SK-N-SH treated with all-trans-retinoic acid at 6 μM for 48 hours (cell line): ENCODE measurements around the gene SYCN.

Experiments used
- ATAC-seq: fragments of 200-7000 bp; cut with Tn5 transposase; 3 replicates; pipeline ENCODE4 v1.9.1; 2020; ENCODE audit warnings: mild to moderate bottlenecking, moderate library complexity
- BACH2 ChIP-seq: fragments of 250-450 bp; sonication (Bioruptor Pico); IDR thresholded peaks from 2 replicates; pipeline ENCODE4 v1.9.0; 2021; ENCODE audit warnings: mild to moderate bottlenecking, borderline replicate concordance
- CREB5 ChIP-seq: fragments of 250-450 bp; sonication (Bioruptor Pico); IDR thresholded peaks from 2 replicates; pipeline ENCODE4 v1.5.1; 2020; ENCODE audit warnings: low read depth, mild to moderate bottlenecking, moderate library complexity
- ESRRG ChIP-seq: fragments of 250-450 bp; sonication (Bioruptor Pico); IDR thresholded peaks from 2 replicates; pipeline ENCODE4 v1.6.1; 2021; ENCODE audit warnings: mild to moderate bottlenecking
- GLIS3 ChIP-seq: fragments of 250-450 bp; sonication (Bioruptor Pico); IDR thresholded peaks from 2 replicates; pipeline ENCODE4 v1.5.0; 2020; ENCODE audit warnings: mild to moderate bottlenecking, moderate library complexity
- OSR1 ChIP-seq: fragments of 250-450 bp; sonication (Bioruptor Pico); IDR thresholded peaks from 2 replicates; pipeline ENCODE4 v1.8.0; 2022; ENCODE audit warnings: moderate library complexity, mild to moderate bottlenecking, inconsistent platforms
- RARB ChIP-seq: fragments of 250-450 bp; sonication (Bioruptor Pico); IDR thresholded peaks from 2 replicates; pipeline ENCODE4 v1.8.0; 2021; ENCODE audit warnings: mild to moderate bottlenecking, moderate library complexity
- SNAI2 ChIP-seq: fragments of 250-450 bp; sonication (Bioruptor Pico); IDR thresholded peaks from 2 replicates; pipeline ENCODE4 v1.5.0; 2020; ENCODE audit warnings: mild to moderate bottlenecking, moderate library complexity
- TCF4 ChIP-seq: fragments of 250-450 bp; sonication (Bioruptor Pico); IDR thresholded peaks from 2 replicates; pipeline ENCODE4 v1.8.0; 2021; ENCODE audit warnings: mild to moderate bottlenecking, moderate library complexity, borderline replicate concordance
- ZC3H10 ChIP-seq: fragments of 250-450 bp; sonication (Bioruptor Pico); IDR thresholded peaks from 2 replicates; pipeline ENCODE4 v1.5.1; 2021; ENCODE audit warnings: mild to moderate bottlenecking, moderate library complexity
- ZFP3 ChIP-seq: fragments of 250-450 bp; sonication (Bioruptor Pico); IDR thresholded peaks from 2 replicates; pipeline ENCODE4 v1.5.0; 2020; ENCODE audit warnings: mild to moderate bottlenecking, moderate library complexity
- ZFP30 ChIP-seq: fragments of 450-650 bp; formaldehyde crosslinking; IDR thresholded peaks from 2 replicates; pipeline ENCODE4 v1.5.0; 2022; ENCODE audit warnings: mild to moderate bottlenecking, moderate library complexity
- TF ChIP-seq, protein P1 (sequence below): fragments of 250-450 bp; sonication (Bioruptor Pico); IDR thresholded peaks from 2 replicates; pipeline ENCODE4 v1.5.1; 2021; ENCODE audit warnings: mild to moderate bottlenecking, moderate library complexity
- TF ChIP-seq, protein P2 (sequence below): fragments of 250-450 bp; sonication (Bioruptor Pico); IDR thresholded peaks from 2 replicates; pipeline ENCODE4 v1.5.0; 2020; ENCODE audit warnings: mild to moderate bottlenecking, moderate library complexity
- TF ChIP-seq, protein P3 (sequence below): fragments of 250-450 bp; sonication (Bioruptor Pico); IDR thresholded peaks from 2 replicates; pipeline ENCODE4 v1.8.0; 2020; ENCODE audit warnings: mild to moderate bottlenecking, moderate library complexity, borderline replicate concordance

The SYCN gene

DNA sequence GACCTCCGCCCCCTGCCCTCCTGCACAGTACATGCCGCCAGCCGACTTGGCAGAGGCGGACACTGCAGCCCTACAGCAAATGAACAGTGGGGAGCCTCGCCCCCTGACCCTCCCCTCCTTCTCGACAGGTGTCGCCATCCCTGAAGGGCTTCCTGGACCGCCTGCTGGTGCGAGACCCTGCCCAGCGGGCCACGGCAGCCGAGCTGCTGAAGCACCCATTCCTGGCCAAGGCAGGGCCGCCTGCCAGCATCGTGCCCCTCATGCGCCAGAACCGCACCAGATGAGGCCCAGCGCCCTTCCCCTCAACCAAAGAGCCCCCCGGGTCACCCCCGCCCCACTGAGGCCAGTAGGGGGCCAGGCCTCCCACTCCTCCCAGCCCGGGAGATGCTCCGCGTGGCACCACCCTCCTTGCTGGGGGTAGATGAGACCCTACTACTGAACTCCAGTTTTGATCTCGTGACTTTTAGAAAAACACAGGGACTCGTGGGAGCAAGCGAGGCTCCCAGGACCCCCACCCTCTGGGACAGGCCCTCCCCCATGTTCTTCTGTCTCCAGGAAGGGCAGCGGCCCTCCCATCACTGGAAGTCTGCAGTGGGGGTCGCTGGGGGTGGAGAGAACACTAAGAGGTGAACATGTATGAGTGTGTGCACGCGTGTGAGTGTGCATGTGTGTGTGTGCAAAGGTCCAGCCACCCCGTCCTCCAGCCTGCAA lies 25.6 kb downstream of the SYCN start:
- ATAC-seq = no peak
- TF ChIP-seq RARB (CRISPR knock-in tag) (no peak), ZFP3 (CRISPR knock-in tag) (no peak), ESRRG (CRISPR knock-in tag) (no peak), ZC3H10 (no peak), OSR1 (no peak), SNAI2 (CRISPR knock-in tag) (no peak), TCF4 (CRISPR knock-in tag) (no peak), GLIS3 (CRISPR knock-in tag) (no peak)
- TF ChIP-seq, protein P1, sequence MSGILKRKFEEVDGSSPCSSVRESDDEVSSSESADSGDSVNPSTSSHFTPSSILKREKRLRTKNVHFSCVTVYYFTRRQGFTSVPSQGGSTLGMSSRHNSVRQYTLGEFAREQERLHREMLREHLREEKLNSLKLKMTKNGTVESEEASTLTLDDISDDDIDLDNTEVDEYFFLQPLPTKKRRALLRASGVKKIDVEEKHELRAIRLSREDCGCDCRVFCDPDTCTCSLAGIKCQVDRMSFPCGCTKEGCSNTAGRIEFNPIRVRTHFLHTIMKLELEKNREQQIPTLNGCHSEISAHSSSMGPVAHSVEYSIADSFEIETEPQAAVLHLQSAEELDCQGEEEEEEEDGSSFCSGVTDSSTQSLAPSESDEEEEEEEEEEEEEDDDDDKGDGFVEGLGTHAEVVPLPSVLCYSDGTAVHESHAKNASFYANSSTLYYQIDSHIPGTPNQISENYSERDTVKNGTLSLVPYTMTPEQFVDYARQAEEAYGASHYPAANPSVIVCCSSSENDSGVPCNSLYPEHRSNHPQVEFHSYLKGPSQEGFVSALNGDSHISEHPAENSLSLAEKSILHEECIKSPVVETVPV = no peak
- TF ChIP-seq, protein P2, sequence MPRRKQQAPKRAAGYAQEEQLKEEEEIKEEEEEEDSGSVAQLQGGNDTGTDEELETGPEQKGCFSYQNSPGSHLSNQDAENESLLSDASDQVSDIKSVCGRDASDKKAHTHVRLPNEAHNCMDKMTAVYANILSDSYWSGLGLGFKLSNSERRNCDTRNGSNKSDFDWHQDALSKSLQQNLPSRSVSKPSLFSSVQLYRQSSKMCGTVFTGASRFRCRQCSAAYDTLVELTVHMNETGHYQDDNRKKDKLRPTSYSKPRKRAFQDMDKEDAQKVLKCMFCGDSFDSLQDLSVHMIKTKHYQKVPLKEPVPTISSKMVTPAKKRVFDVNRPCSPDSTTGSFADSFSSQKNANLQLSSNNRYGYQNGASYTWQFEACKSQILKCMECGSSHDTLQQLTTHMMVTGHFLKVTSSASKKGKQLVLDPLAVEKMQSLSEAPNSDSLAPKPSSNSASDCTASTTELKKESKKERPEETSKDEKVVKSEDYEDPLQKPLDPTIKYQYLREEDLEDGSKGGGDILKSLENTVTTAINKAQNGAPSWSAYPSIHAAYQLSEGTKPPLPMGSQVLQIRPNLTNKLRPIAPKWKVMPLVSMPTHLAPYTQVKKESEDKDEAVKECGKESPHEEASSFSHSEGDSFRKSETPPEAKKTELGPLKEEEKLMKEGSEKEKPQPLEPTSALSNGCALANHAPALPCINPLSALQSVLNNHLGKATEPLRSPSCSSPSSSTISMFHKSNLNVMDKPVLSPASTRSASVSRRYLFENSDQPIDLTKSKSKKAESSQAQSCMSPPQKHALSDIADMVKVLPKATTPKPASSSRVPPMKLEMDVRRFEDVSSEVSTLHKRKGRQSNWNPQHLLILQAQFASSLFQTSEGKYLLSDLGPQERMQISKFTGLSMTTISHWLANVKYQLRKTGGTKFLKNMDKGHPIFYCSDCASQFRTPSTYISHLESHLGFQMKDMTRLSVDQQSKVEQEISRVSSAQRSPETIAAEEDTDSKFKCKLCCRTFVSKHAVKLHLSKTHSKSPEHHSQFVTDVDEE (CRISPR knock-in tag) = no peak
- TF ChIP-seq, all 23 proteins: peak for 0

- no peak for ATAC-seq
Observed at GRCh38 chr19:39177736-39178135, 26.3 kb downstream of the SYCN start.

More at GRCh38 chr19:39177736-39178135, 26.3 kb downstream of the SYCN start:
- no peak for TF ChIP-seq ZFP30
- TF ChIP-seq GLIS3 (CRISPR knock-in tag) = no peak
- TF ChIP-seq, protein P1 = no peak
- no peak for TF ChIP-seq BACH2 (CRISPR knock-in tag)
- TF ChIP-seq, protein P3, sequence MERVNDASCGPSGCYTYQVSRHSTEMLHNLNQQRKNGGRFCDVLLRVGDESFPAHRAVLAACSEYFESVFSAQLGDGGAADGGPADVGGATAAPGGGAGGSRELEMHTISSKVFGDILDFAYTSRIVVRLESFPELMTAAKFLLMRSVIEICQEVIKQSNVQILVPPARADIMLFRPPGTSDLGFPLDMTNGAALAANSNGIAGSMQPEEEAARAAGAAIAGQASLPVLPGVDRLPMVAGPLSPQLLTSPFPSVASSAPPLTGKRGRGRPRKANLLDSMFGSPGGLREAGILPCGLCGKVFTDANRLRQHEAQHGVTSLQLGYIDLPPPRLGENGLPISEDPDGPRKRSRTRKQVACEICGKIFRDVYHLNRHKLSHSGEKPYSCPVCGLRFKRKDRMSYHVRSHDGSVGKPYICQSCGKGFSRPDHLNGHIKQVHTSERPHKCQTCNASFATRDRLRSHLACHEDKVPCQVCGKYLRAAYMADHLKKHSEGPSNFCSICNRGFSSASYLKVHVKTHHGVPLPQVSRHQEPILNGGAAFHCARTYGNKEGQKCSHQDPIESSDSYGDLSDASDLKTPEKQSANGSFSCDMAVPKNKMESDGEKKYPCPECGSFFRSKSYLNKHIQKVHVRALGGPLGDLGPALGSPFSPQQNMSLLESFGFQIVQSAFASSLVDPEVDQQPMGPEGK (CRISPR knock-in tag) = no peak
- TF ChIP-seq ESRRG (CRISPR knock-in tag) = no peak
- TF ChIP-seq, protein P2 (CRISPR knock-in tag) = no peak
- TF ChIP-seq ZFP3 (CRISPR knock-in tag) = no peak
- TF ChIP-seq ZC3H10 = no peak
- TF ChIP-seq CREB5 = no peak
- TF ChIP-seq OSR1 = no peak
